HepG2 (cell line): ENCODE results near the gene ASGR1. TPM values are rescaled to one million over a fixed set of nuclear protein-coding genes. Genes with fewer than 3 reads are reported as not detected.
A peak's percentile ranks its signal among the peaks of the same experiment; 100 is the strongest.

Experiments used
- ARNTL ChIP-seq: sonication (generic); formaldehyde crosslinking; IDR thresholded peaks from 2 replicates; pipeline ENCODE4 v1.4.0; 2020; ENCODE audit warnings: mild to moderate bottlenecking, missing genetic modification reagents
- CEBPG ChIP-seq: IDR thresholded peaks from 2 replicates; pipeline ENCODE4 v1.6.1; 2016
- DR1 ChIP-seq: sonication (generic); formaldehyde crosslinking; IDR thresholded peaks from 2 replicates; pipeline ENCODE4 v1.8.0; 2021; ENCODE audit warnings: mild to moderate bottlenecking, missing genetic modification reagents, inconsistent platforms
- EEA1 ChIP-seq: sonication (generic); formaldehyde crosslinking; IDR thresholded peaks from 2 replicates; pipeline ENCODE4 v1.5.1; 2020; ENCODE audit warnings: mild to moderate bottlenecking, missing genetic modification reagents, borderline replicate concordance
- EP300 ChIP-seq, 3 experiments: sonication (generic) in 1 of 3; formaldehyde crosslinking in 1 of 3; IDR thresholded peaks; 2 replicates each; pipeline versions ENCODE4 v1.5.1 to v1.6.1; 2011 to 2020; ENCODE audit warnings: low read depth in 2 of 3, low read length in 2 of 3, borderline replicate concordance in 1 of 3, improper control_type of control experiment in 1 of 3, mild to moderate bottlenecking in 1 of 3, missing genetic modification reagents in 1 of 3, moderate library complexity in 1 of 3
- GABPB1 ChIP-seq: IDR thresholded peaks from 2 replicates; pipeline ENCODE4 v1.6.1; 2016; ENCODE audit warnings: mild to moderate bottlenecking, missing genetic modification reagents, moderate library complexity, missing compliant biosample characterization
- HMGA1 ChIP-seq: sonication (generic); formaldehyde crosslinking; conservative IDR thresholded peaks from 2 replicates; pipeline ENCODE4 v1.4.0; 2020; ENCODE audit warnings: missing genetic modification reagents
- NR2F1 ChIP-seq, 2 experiments: fragments of 450-650 bp in 1 of 2; formaldehyde crosslinking in 1 of 2; IDR thresholded peaks; 2 replicates each; pipeline versions ENCODE4 v1.5.0 to v1.6.1; 2016 to 2020; ENCODE audit warnings: mild to moderate bottlenecking in 1 of 2, missing compliant biosample characterization in 1 of 2, missing genetic modification reagents in 1 of 2, moderate library complexity in 1 of 2
- NR2F2 ChIP-seq: IDR thresholded peaks from 2 replicates; pipeline ENCODE4 v1.6.1; 2012; ENCODE audit warnings: low read depth, inconsistent platforms, borderline replicate concordance
- RFX3 ChIP-seq: IDR thresholded peaks from 2 replicates; pipeline ENCODE4 v1.6.1; 2016; ENCODE audit warnings: missing biosample characterization, missing genetic modification reagents
- RXRB ChIP-seq: IDR thresholded peaks from 2 replicates; pipeline ENCODE4 v1.6.1; 2016; ENCODE audit warnings: borderline replicate concordance, missing genetic modification reagents, missing compliant biosample characterization
- SKIL ChIP-seq: sonication (generic); formaldehyde crosslinking; IDR thresholded peaks from 2 replicates; pipeline ENCODE4 v1.8.0; 2022; ENCODE audit warnings: missing genetic modification reagents, mild to moderate bottlenecking, moderate library complexity, borderline replicate concordance
- ZHX2 ChIP-seq, 2 experiments: sonication (generic) in 1 of 2; formaldehyde crosslinking in 1 of 2; IDR thresholded peaks; 2 replicates each; pipeline versions ENCODE4 v1.6.1 to v1.9.0; 2014 to 2022; ENCODE audit warnings: antibody characterized with exemption in 1 of 2, borderline replicate concordance in 1 of 2, inconsistent platforms in 1 of 2, low read depth in 1 of 2, missing genetic modification reagents in 1 of 2
- ZNF496 ChIP-seq: sonication (generic); formaldehyde crosslinking; IDR thresholded peaks from 2 replicates; pipeline ENCODE4 v1.8.1; 2023; ENCODE audit warnings: mild to moderate bottlenecking, moderate library complexity, missing genetic modification reagents; ENCODE audit not compliant: insufficient replicate concordance
- ZNF558 ChIP-seq: sonication (generic); formaldehyde crosslinking; IDR thresholded peaks from 2 replicates; pipeline ENCODE4 v1.9.0; 2022; ENCODE audit warnings: mild to moderate bottlenecking, missing genetic modification reagents, borderline replicate concordance
- ZNF580 ChIP-seq: IDR thresholded peaks from 2 replicates; pipeline ENCODE4 v1.6.1; 2016; ENCODE audit warnings: low read depth, borderline replicate concordance
- ZNF652 ChIP-seq: IDR thresholded peaks from 2 replicates; pipeline ENCODE4 v1.6.1; 2016; ENCODE audit warnings: low read depth, borderline replicate concordance
- ZNF704 ChIP-seq: sonication (generic); formaldehyde crosslinking; IDR thresholded peaks from 2 replicates; pipeline ENCODE4 v1.8.1; 2023; ENCODE audit warnings: mild to moderate bottlenecking, inconsistent platforms, moderate library complexity, missing genetic modification reagents, borderline replicate concordance
- ZNF839 ChIP-seq: sonication (generic); formaldehyde crosslinking; IDR thresholded peaks from 2 replicates; pipeline ENCODE4 v1.4.0; 2020; ENCODE audit warnings: missing genetic modification reagents, mild to moderate bottlenecking, borderline replicate concordance
- polyA plus RNA-seq, 8 experiments: library from polyadenylated mRNA; depleted of rRNA in 3 of 8; stranded (reverse) in 7 of 8; unstranded in 1 of 8; fragments of >200 nt; fragmentation: Illumina TruSeq in 4 of 8; extraction: Trizol in 4 of 8; gene quantifications; 2 replicates each; pipeline versions ENCODE4 v1.2.1 to v1.2.3, GENCODE V29; 2011 to 2016; ENCODE audit warnings: low read depth in 4 of 8, missing spikeins in 1 of 8, mixed read lengths in 1 of 8; ENCODE audit not compliant: insufficient read depth in 1 of 8
- total RNA-seq, 5 experiments: library from RNA; depleted of rRNA; stranded (reverse); fragments of >200 nt; fragmentation: Illumina TruSeq; extraction: Trizol; gene quantifications; 2 replicates each; pipeline ENCODE4 v1.2.3, GENCODE V29; 2016; ENCODE audit warnings: low read depth in 1 of 5

The ASGR1 gene
- total and polyA plus RNA-seq, 2 of the 13 experiments (the other 11 are each of a cell fraction or from before 2014, with no cell fraction given), result 353 to 796 TPM

- TF ChIP-seq ZNF704 (CRISPR knock-in tag), result no peak
- TF ChIP-seq GABPB1, result no peak
- no peak for TF ChIP-seq HMGA1 (CRISPR knock-in tag)
- TF ChIP-seq DR1 (CRISPR knock-in tag), result no peak
- TF ChIP-seq RFX3 (CRISPR knock-in tag), result no peak
- TF ChIP-seq ZNF558 (CRISPR knock-in tag), result no peak
- TF ChIP-seq CEBPG (CRISPR knock-in tag), result peak; percentile 75
- no peak for TF ChIP-seq ZNF496 (CRISPR knock-in tag)
- TF ChIP-seq EEA1, result no peak
- TF ChIP-seq ZNF580 (CRISPR knock-in tag), result no peak
- TF ChIP-seq RXRB (CRISPR knock-in tag), result 0 out of 2 replicates have a peak, but pooled peaks have one; percentile 11
- no peak for TF ChIP-seq ZNF839 (CRISPR knock-in tag)
- no peak for TF ChIP-seq SKIL (CRISPR knock-in tag)
- TF ChIP-seq NR2F2, result no peak
- no peak for TF ChIP-seq ARNTL (CRISPR knock-in tag)
- no peak for TF ChIP-seq ZNF652 (CRISPR knock-in tag)
- 0 out of 4 replicates have a peak, but pooled peaks of 1 of the 2 experiments have one; percentile 11 for TF ChIP-seq EP300 (IDR thresholded peaks at IDR 0.05; ENCODE audit: low read depth in 2 of 2, low read length in 2 of 2)
- 0 out of 2 replicates have a peak, but pooled peaks have one; percentile 19 for TF ChIP-seq EP300 (CRISPR knock-in tag; IDR thresholded peaks at IDR 0.05; ENCODE audit: borderline replicate concordance)
- no peak for TF ChIP-seq NR2F1 (CRISPR knock-in tag; IDR thresholded peaks at IDR 0.05)
- TF ChIP-seq ZHX2 (IDR thresholded peaks at IDR 0.05; ENCODE audit: low read depth), result no peak
- TF ChIP-seq ZHX2 (CRISPR knock-in tag; IDR thresholded peaks at IDR 0.05; ENCODE audit: borderline replicate concordance), result no peak
Observed at GRCh38 chr17:7138800-7139381, 40.3 kb downstream of the ASGR1 start (continued).
